ENCODE data around the gene MORN5.

DNA sequence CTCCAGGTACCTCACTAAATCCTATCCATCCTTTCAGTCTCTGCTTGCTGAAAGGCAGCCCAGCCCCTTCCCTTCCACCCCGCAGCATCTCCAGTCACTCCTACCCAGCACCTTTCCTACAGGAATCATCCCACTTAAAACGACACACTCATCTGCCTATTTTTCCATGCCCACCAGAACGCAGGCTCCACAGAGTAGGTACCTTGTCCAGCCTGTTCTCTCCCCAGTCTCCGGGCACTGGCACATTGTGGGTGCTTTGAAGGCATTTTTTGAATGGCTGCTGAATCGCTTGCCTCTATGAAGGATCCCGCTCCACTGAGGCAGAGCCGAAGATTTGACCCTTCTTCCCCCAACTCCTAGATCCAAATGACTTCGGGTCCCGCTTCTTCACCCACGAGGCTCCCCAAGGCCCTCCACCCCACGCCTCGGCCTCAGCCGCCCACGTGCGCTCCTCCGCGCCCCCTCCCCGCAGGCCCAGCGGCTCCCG, 53.4 kb downstream of the MORN5 start:
- no peak for TF ChIP-seq TAF1 (IDR thresholded peaks at IDR 0.05; ENCODE audit: low read depth)
- TF ChIP-seq POLR2AphosphoS5 (IDR thresholded peaks at IDR 0.05): no peak
- TF ChIP-seq, protein P1, sequence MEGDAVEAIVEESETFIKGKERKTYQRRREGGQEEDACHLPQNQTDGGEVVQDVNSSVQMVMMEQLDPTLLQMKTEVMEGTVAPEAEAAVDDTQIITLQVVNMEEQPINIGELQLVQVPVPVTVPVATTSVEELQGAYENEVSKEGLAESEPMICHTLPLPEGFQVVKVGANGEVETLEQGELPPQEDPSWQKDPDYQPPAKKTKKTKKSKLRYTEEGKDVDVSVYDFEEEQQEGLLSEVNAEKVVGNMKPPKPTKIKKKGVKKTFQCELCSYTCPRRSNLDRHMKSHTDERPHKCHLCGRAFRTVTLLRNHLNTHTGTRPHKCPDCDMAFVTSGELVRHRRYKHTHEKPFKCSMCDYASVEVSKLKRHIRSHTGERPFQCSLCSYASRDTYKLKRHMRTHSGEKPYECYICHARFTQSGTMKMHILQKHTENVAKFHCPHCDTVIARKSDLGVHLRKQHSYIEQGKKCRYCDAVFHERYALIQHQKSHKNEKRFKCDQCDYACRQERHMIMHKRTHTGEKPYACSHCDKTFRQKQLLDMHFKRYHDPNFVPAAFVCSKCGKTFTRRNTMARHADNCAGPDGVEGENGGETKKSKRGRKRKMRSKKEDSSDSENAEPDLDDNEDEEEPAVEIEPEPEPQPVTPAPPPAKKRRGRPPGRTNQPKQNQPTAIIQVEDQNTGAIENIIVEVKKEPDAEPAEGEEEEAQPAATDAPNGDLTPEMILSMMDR (IDR thresholded peaks at IDR 0.05; ENCODE audit: poor library complexity, severe bottlenecking): no peak
- TF ChIP-seq SMC3 (conservative IDR thresholded peaks at IDR 0.05; ENCODE audit: poor library complexity): no peak
- TF ChIP-seq EZH2 (IDR thresholded peaks at IDR 0.05; ENCODE audit: borderline replicate concordance, insufficient read depth, low read length, poor library complexity, severe bottlenecking): no peak
- TF ChIP-seq RAD21 (conservative IDR thresholded peaks at IDR 0.05): no peak

All from neural cell (in vitro differentiated cells).